Liver (tissue), 9 donors: Measurements from ENCODE around the gene FBLN1. TPM values are rescaled to one million over a fixed set of nuclear protein-coding genes. Genes with fewer than 3 reads are reported as not detected.

Experiments
- DNase-seq: peaks from one replicate; pipeline ENCODE4 v3.0.0-alpha.2; 2017; ENCODE audit warnings: low spot score
- H3K27ac ChIP-seq, 2 donors: one replicate each; pipeline ENCODE4 v1.7.0; 2013; ENCODE audit warnings: inconsistent platforms in 2 of 2, low read length in 2 of 2, control low read depth in 1 of 2, low read depth in 1 of 2, mild to moderate bottlenecking in 1 of 2
- H3K27me3 ChIP-seq, 4 donors: one replicate each; pipeline versions ENCODE4 v1.6.1 to v1.7.0; 2013; ENCODE audit warnings: low read length in 3 of 4, inconsistent platforms in 1 of 4, mild to moderate bottlenecking in 1 of 4, moderate library complexity in 1 of 4; ENCODE audit not compliant: control insufficient read depth in 4 of 4, insufficient read depth in 4 of 4
- H3K36me3 ChIP-seq, 4 donors: one replicate each; pipeline versions ENCODE4 v1.6.1 to v1.7.0; 2013; ENCODE audit warnings: low read length in 3 of 4, mild to moderate bottlenecking in 3 of 4, low read depth in 1 of 4, moderate library complexity in 1 of 4; ENCODE audit not compliant: control insufficient read depth in 4 of 4, insufficient read depth in 3 of 4
- H3K4me1 ChIP-seq, 4 donors: one replicate each; pipeline versions ENCODE4 v1.6.1 to v1.7.0; 2013; ENCODE audit warnings: low read length in 3 of 4, mild to moderate bottlenecking in 3 of 4, moderate library complexity in 1 of 4; ENCODE audit not compliant: control insufficient read depth in 4 of 4, insufficient read depth in 4 of 4
- H3K4me3 ChIP-seq, 3 donors: one replicate each; pipeline versions ENCODE4 v1.6.1 to v1.7.0; 2013; ENCODE audit warnings: low read length in 3 of 3, control low read depth in 1 of 3, low read depth in 1 of 3, mild to moderate bottlenecking in 1 of 3
- H3K9ac ChIP-seq, 2 donors: one replicate each; pipeline ENCODE4 v1.7.0; 2013; ENCODE audit warnings: low read length in 2 of 2, mild to moderate bottlenecking in 2 of 2, moderate library complexity in 2 of 2, control low read depth in 1 of 2, low read depth in 1 of 2
- H3K9me3 ChIP-seq, 4 donors: one replicate each; pipeline versions ENCODE4 v1.6.1 to v1.7.0; 2013; ENCODE audit warnings: low read length in 3 of 4; ENCODE audit not compliant: control insufficient read depth in 4 of 4
- ATF3 ChIP-seq: IDR thresholded peaks from 2 replicates; pipeline ENCODE4 v1.6.1; 2016; ENCODE audit warnings: antibody characterized with exemption
- CTCF ChIP-seq: fragments of 150-350 bp; IDR thresholded peaks from 2 replicates; pipeline ENCODE4 v1.5.1; 2017; ENCODE audit warnings: improper control_type of control experiment, low read depth, low read length; ENCODE audit not compliant: missing input control
- EGR1 ChIP-seq, 2 donors: IDR thresholded peaks; 2 replicates each; pipeline ENCODE4 v1.6.1; 2016 to 2018; ENCODE audit warnings: antibody characterized with exemption in 2 of 2, low read depth in 2 of 2
- FOXA1 ChIP-seq: IDR thresholded peaks from 2 replicates; pipeline ENCODE4 v1.6.1; 2016; ENCODE audit warnings: antibody characterized with exemption
- FOXA2 ChIP-seq: IDR thresholded peaks from 2 replicates; pipeline ENCODE4 v1.6.1; 2016; ENCODE audit warnings: antibody characterized with exemption
- GABPA ChIP-seq, 2 donors: IDR thresholded peaks in 1 of 2; conservative IDR thresholded peaks in 1 of 2; 2 replicates each; pipeline ENCODE4 v1.6.1; 2016; ENCODE audit warnings: antibody characterized with exemption in 2 of 2, mild to moderate bottlenecking in 1 of 2, moderate library complexity in 1 of 2
- HNF4A ChIP-seq, 2 donors: conservative IDR thresholded peaks; 2 replicates each; pipeline ENCODE4 v1.6.1; 2016; ENCODE audit warnings: antibody characterized with exemption in 2 of 2, mild to moderate bottlenecking in 2 of 2
- HNF4G ChIP-seq: IDR thresholded peaks from 2 replicates; pipeline ENCODE4 v1.6.1; 2016; ENCODE audit warnings: antibody characterized with exemption
- JUND ChIP-seq, 2 donors: IDR thresholded peaks; 2 replicates each; pipeline ENCODE4 v1.6.1; 2016; ENCODE audit warnings: antibody characterized with exemption in 2 of 2
- NR2F2 ChIP-seq: IDR thresholded peaks from 2 replicates; pipeline ENCODE4 v1.6.1; 2016; ENCODE audit warnings: antibody characterized with exemption
- RAD21 ChIP-seq, 2 donors: IDR thresholded peaks; 2 replicates each; pipeline ENCODE4 v1.6.1; 2016; ENCODE audit warnings: antibody characterized with exemption in 2 of 2, mild to moderate bottlenecking in 2 of 2
- RXRA ChIP-seq, 2 donors: IDR thresholded peaks; 2 replicates each; pipeline ENCODE4 v1.6.1; 2017 to 2018; ENCODE audit warnings: antibody characterized with exemption in 2 of 2, mild to moderate bottlenecking in 1 of 2
- SP1 ChIP-seq: IDR thresholded peaks from 2 replicates; pipeline ENCODE4 v1.6.1; 2018; ENCODE audit warnings: antibody characterized with exemption, mild to moderate bottlenecking
- TAF1 ChIP-seq: conservative IDR thresholded peaks from 2 replicates; pipeline ENCODE4 v1.6.1; 2016; ENCODE audit warnings: antibody characterized with exemption, mild to moderate bottlenecking
- YY1 ChIP-seq: IDR thresholded peaks from 2 replicates; pipeline ENCODE4 v1.6.1; 2016; ENCODE audit warnings: antibody characterized with exemption, mild to moderate bottlenecking
- ZBTB33 ChIP-seq: IDR thresholded peaks from 2 replicates; pipeline ENCODE4 v1.6.1; 2016; ENCODE audit warnings: antibody characterized with exemption
- WGBS: extraction: QIAGEN DNeasy Blood & Tissue Kit; methylation state at CpG from one replicate; pipeline ENCODE4 v1.1.7; 2013; 5-methylcytosine and 5-hydroxymethylcytosine counted together
- polyA plus RNA-seq, 2 donors: library from polyadenylated mRNA; stranded (reverse) in 1 of 2; unstranded in 1 of 2; fragments of 200-250 nt in 1 of 2; fragments of >200 nt in 1 of 2; fragmentation: Nextera tagmentation in 1 of 2; extraction: Ambion mirVana in 1 of 2; gene quantifications; one replicate each; pipeline versions ENCODE4 v1.2.1 to v1.2.3, GENCODE V29; 2013 to 2015
- total RNA-seq, 2 donors: library from RNA; depleted of rRNA; stranded (reverse); fragments of >200 nt; gene quantifications; one replicate each; pipeline ENCODE4 v1.2.3, GENCODE V29; 2014
- TF ChIP-seq, protein P1 (sequence below): IDR thresholded peaks from 2 replicates; pipeline ENCODE4 v1.6.1; 2016; ENCODE audit warnings: antibody characterized with exemption, mild to moderate bottlenecking
- TF ChIP-seq, protein P2 (sequence below): IDR thresholded peaks from 2 replicates; pipeline ENCODE4 v1.6.1; 2016; ENCODE audit warnings: antibody characterized with exemption
- donor health status: healthy.
- donor health status: healthy.
- donor health status: healthy.
- donor health status: healthy.
- donor health status: healthy.

Gene FBLN1
- total and polyA plus RNA-seq, 4 donors: 2.2 to 9.3 (median 6.3) TPM

GRCh38 chr22:45628515-45628914 lies 125.8 kb downstream of the FBLN1 start (continued):
- TF ChIP-seq, protein P1, sequence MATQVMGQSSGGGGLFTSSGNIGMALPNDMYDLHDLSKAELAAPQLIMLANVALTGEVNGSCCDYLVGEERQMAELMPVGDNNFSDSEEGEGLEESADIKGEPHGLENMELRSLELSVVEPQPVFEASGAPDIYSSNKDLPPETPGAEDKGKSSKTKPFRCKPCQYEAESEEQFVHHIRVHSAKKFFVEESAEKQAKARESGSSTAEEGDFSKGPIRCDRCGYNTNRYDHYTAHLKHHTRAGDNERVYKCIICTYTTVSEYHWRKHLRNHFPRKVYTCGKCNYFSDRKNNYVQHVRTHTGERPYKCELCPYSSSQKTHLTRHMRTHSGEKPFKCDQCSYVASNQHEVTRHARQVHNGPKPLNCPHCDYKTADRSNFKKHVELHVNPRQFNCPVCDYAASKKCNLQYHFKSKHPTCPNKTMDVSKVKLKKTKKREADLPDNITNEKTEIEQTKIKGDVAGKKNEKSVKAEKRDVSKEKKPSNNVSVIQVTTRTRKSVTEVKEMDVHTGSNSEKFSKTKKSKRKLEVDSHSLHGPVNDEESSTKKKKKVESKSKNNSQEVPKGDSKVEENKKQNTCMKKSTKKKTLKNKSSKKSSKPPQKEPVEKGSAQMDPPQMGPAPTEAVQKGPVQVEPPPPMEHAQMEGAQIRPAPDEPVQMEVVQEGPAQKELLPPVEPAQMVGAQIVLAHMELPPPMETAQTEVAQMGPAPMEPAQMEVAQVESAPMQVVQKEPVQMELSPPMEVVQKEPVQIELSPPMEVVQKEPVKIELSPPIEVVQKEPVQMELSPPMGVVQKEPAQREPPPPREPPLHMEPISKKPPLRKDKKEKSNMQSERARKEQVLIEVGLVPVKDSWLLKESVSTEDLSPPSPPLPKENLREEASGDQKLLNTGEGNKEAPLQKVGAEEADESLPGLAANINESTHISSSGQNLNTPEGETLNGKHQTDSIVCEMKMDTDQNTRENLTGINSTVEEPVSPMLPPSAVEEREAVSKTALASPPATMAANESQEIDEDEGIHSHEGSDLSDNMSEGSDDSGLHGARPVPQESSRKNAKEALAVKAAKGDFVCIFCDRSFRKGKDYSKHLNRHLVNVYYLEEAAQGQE: no peak
- TF ChIP-seq TAF1 (no peak), RAD21 (IDR thresholded peaks at IDR 0.05) (no peak), HNF4A (conservative IDR thresholded peaks at IDR 0.05) (no peak), JUND (IDR thresholded peaks at IDR 0.05) (no peak), FOXA2 (no peak), EGR1 (IDR thresholded peaks at IDR 0.05; ENCODE audit: low read depth in 2 of 2) (no peak), FOXA1 (no peak), YY1 (no peak)
- TF ChIP-seq, protein P2, sequence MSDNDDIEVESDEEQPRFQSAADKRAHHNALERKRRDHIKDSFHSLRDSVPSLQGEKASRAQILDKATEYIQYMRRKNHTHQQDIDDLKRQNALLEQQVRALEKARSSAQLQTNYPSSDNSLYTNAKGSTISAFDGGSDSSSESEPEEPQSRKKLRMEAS: no peak

GRCh38 chr22:45629469-45630089 lies 126.9 kb downstream of the FBLN1 start:
- TF ChIP-seq ATF3: no peak
- TF ChIP-seq EGR1 (IDR thresholded peaks at IDR 0.05; ENCODE audit: low read depth in 2 of 2): no peak
- TF ChIP-seq, protein P1: no peak
- TF ChIP-seq YY1: no peak
- no peak for TF ChIP-seq RXRA (IDR thresholded peaks at IDR 0.05)
- TF ChIP-seq HNF4A (conservative IDR thresholded peaks at IDR 0.05): no peak
- TF ChIP-seq FOXA1: no peak
- TF ChIP-seq HNF4G: no peak
- no peak for TF ChIP-seq SP1
- no peak for TF ChIP-seq CTCF
- TF ChIP-seq NR2F2: no peak
- TF ChIP-seq FOXA2: no peak
- TF ChIP-seq GABPA (IDR thresholded peaks at IDR 0.05 in 1 of 2, conservative IDR thresholded peaks at IDR 0.05 in 1 of 2): no peak
- TF ChIP-seq ZBTB33: no peak
- no peak for TF ChIP-seq TAF1
- TF ChIP-seq, protein P2: no peak
- TF ChIP-seq RAD21 (IDR thresholded peaks at IDR 0.05): no peak
- TF ChIP-seq JUND (IDR thresholded peaks at IDR 0.05): no peak
- WGBS: 57% methylated on average over 15 of the region's 15 CpGs
- Histone ChIP-seq H3K9me3 (no peaks in the 10 kb centered on the region), H3K4me1 (no peaks in the 10 kb centered on the region), H3K9ac (no peak overlapping the region), H3K27me3 (peaks cover 0 to 7% (median 2%) of the 10 kb centered on the region in 4 donors), H3K4me3 (no peak overlapping the region), H3K36me3 (no peaks in the 10 kb centered on the region), H3K27ac (no peak overlapping the region)
- no peak for DNase-seq
